Activated CD8-positive, alpha-beta memory T cell treated with anti-CD3 and anti-CD28 coated beads, Interleukin-2, amount 50 U/mL, for 4 hours (primary cell): ENCODE results near the gene SLC15A3.

Experiments
- DNase-seq: peaks from one replicate; pipeline ENCODE4 v3.0.0-alpha.2; 2020

The SLC15A3 gene

DNA sequence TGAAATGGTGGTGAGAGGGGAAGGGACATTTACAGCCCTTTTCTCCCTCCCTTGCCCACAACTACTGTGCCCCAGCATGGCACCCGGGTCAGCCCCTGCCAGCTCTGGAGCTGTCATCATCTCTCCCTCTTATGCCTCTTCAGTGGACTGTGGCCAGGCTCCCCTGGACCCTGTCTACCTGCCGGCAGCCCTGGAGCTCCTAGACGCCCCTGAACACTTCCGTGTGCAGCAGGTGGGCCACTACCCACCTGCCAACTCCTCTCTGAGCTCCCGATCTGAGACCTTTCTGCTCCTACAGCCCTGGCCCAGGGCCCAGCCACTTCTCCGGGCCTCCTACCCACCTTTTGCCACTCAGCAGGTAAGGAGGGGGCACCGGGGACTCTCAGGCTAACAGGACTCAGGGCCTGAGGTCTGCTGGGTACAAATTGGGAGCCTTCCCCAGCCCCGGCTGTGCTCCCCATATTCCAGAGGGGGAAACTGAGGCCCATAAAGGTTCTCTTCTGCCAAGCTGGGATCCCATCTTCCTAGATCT is 24.8 kb downstream of the SLC15A3 start:
- no peak for DNase-seq

DNA sequence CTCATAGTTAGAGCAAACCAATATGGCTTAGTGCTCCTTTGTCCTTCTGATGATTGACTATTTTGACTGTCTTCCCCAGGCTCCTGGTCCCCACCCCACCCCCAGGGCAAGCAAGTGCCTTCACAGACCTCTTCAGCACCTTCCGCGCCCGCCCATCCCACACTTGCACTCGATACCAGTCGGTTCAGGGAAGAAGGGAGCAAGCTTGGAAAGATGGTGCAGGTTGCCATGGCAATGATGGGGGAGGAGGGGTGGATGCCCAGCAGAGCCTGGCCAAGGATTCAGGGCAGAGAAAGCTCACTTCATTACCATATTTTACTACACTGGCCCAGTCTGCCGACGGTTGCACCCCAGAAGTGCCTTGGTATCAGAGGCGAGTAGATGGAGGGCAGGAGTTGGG is 25.5 kb downstream of the SLC15A3 start:
- DNase-seq: no peak

DNA sequence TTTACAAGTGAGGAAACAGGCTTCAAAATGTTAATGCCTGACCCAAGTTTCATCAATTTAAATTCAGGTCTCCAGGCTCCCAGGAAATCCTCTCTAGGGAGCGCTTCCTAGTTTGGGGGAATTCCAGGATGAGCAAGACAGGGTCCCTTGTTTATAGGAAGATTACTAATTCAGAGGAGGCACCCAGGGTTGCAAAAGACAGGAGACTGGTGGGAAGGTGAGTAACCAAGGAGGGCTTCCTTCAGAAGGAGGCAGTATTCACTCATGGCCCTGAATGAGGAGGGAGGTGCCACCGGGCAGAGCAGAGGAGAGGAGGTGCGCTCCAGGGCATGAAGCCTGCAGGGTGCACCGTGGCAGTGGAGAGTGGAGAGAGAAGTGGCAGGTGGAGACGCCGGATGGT is 26.1 kb downstream of the SLC15A3 start:
- no peak for DNase-seq

DNA sequence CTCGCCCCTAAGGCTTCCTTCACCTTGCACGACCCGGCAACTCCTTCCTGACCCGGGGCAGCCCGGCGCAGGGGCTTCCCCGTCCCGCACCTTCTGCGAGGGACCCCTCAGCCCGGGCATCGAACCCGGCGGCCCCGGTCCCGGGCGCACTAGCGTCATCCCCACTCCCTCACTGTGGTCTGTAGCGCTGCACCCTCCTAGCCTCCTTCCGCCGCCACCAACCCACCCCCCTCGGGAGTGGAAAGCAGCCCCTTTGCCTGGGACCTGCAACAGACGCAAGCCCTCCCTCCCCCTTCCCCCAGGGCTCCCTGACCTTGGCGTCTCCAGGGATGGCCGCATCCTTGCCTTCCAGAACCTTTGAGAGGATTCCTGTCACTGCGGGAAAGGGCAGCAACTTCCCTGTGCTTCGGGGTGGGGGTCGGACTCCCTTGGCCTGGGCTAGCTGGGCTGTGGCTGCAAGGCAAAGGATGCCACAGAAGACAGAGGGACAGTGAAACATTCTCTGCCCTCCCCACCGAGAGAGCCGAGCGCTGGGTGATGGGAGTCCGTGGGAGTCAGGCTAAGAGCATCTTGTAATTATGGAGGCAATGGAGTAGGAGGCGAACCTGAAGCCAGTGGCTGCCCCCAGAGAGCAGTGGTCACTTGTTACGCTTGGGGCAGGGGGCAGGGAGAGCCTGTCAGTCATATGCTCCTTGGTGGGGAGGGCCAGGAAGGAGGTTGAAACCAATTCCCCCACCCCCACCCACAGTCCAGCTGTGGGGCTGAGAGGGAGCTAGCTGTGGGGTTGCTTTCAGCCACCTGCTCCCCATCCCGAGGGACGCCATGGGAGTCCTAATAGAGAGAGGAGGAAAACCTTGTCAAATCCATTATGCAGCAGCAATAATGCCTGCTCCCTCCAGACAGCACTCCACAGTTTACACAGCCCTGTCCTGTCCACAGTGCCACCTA is 26.8 kb downstream of the SLC15A3 start:
- DNase-seq: no peak

DNA sequence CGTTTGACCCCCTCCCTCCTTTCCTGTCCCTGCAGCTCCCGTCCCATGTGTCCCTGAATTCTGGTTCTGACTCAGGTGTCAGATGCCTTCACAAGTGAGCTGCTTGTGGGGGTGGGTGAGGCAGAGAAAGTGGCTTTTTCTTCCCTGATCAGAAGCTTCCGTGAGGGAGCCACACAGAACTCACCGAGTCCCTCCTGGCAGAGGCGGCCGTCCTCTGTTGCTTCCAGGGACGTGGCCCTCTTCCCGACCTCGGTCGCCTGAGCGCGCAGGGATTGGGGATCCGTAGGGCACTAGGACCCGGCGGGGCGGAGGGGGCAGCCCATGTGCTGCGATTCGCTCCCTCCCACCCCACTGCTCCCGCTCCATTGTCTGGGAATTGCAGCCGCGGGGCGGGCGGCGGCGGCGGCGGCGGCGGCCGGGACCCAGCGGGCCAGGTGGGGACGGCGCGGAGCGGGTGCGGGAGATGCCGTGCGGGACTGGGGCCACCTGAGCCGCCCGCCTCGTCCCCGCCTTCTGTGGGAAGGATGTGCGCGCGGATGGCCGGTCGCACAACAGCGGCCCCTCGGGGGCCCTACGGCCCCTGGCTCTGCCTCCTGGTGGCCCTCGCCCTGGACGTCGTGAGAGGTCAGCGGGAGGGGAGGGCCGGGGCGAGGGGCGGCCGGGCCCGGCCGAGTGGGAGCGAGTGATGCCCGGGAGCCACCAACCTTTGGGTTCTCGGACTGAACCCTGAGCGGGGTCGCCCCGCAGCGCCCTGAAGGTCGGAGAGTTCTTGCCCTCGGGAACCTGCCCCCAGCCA is 27.7 kb downstream of the SLC15A3 start, which contains the start of gene TMEM132A:
Gene TMEM132A, plus strand, starts transcription at position 351 of the 796 bp plus-strand sequence. Its CDS starts 174 bp downstream, at position 525.
- no peak for DNase-seq

DNA sequence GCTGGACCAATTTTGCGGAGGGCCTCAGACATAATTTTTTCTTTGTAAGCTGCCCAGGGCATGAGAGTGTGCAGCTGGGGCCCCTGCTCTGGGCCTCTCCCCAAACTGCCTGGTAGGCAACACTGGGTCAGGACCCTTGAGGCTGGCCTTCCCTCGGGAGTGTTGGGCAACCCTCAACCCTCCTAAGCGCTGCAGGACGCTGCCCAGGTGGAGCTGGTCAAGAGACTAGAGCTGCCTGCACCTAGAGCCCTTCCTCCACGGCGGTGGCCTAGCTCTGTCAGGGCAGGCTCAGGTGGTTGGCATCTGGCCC is 28.2 kb downstream of the SLC15A3 start:
- no peak for DNase-seq

DNA sequence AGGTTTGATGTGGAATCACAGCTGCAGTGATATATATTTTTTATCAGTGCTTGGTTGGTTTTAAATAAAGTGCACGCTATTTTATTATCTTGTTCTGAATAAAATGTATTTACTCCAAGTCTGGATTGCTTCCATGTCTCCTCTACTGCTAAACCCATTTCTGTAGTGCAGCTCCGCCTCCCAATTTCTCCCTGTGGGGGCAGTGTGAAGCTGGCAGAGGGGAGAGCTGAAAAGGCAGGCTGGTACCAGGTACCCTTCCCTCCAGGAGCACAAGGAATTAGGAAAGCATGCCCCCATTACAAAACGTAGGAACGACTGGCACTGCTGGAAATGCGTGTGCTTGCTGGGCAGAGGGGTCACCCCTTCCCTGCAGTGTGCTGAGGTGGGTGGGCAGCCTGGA is 28.6 kb downstream of the SLC15A3 start:
- no peak for DNase-seq

DNA sequence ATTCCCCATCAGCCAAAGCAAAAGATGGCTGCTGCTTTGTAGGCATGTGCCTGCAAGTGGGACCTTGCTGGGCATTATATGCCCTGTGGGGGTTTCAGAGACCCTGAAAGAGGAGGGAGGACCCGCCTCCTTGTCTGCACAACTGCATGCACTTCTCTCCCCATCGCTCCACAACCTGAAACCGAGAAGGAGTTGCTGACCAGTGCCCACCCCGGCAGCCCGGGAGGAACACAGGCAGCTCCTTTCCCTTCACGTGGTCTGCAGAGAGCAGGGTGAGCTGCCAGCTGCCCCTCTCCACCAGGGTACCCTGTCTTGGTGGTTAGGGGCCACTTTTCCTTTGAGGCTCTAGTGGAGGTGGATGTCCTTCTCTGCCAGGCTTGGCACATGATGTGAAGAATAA is 29.1 kb downstream of the SLC15A3 start:
- DNase-seq: no peak

DNA sequence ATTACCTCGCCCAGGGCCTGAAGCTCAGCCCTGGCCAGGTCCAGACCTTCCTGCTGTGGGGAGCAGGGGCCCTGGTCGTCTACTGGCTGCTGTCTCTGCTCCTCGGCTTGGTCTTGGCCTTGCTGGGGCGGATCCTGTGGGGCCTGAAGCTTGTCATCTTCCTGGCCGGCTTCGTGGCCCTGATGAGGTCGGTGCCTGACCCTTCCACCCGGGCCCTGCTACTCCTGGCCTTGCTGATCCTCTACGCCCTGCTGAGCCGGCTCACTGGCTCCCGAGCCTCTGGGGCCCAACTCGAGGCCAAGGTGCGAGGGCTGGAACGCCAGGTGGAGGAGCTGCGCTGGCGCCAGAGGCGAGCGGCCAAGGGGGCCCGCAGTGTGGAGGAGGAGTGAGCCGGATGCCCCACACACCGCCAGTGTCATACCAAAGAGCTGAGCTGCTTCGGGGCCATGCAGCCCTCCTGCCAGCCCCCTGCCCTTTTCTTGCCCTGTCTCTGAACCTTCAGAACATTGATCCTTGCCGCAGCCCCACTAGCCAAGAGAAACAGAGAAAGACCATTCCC is 30.1 kb downstream of the SLC15A3 start:
- no peak for DNase-seq

DNA sequence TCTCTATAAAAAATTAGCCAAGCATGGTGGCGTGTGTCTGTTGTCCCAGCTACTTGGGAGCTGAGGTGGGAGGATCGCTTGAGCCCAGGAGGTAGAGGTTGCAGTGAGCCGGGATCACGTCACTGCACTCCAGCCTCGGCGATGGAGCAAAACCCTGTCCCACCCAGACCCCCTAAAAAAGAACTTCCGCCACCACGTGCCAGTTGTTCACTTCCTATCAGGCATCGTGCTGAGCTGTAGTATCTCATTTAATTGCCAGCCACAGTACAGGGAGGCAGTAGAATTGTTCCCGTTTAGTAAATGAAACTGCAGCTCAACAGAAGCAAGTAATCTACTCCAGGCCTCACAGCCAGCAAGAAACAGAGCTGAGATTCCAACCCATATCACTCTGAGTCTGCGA is 30.7 kb downstream of the SLC15A3 start:
- no peak for DNase-seq

DNA sequence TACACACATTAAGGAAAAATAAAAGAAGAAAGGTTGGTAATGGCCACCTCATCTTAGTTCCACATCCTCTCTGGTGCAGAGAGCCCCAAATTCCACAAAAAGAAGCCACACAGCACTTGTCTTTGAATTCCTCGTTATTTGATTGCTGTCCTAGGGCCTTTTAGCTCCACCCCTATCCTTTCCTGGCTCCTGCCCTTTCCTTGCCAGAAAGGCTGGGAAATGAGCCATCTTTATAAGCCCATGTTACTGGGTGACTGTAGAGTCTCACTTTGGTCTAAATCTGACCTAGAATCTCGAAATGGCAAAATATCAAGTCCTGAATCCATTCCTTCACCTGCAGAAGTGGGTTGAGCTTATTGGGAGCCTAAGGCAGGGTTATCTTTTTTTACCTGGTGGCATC is 32.0 kb downstream of the SLC15A3 start:
- no peak for DNase-seq

DNA sequence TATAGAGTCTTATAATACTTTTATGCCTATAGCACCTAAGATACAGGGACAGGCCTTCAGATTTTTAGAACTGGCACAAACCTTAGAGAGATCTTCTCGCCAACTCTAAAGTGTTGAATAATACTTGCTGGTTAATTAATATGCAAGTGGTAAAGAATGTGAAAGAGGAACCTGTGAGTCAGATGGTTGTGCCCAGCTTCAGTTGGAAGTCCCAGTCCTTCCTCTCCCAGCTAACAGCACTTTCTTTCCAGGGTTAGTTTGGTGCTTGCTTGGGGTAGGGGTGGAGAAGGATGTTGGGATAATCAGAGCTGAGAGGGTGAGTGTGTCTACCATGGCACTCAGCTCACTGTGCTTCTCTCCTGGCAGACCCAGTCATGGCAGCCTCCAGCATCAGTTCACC is 32.7 kb downstream of the SLC15A3 start:
- DNase-seq: no peak

DNA sequence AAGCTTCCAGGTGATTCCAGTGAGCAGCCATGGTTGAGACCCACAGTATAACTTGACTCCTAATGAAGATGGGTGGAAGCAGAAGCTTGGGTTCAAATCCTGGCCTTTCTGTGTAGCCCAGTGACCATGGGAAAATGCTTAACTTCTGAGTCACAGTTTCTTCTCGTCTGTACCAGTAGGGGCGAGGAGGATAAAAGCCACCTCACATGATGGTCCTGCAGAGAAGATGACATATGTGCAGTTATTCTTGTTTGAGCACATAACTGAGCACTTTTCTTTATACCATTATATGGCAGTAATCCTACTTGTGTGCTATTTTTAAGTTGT is 33.1 kb downstream of the SLC15A3 start:
- DNase-seq: no peak

DNA sequence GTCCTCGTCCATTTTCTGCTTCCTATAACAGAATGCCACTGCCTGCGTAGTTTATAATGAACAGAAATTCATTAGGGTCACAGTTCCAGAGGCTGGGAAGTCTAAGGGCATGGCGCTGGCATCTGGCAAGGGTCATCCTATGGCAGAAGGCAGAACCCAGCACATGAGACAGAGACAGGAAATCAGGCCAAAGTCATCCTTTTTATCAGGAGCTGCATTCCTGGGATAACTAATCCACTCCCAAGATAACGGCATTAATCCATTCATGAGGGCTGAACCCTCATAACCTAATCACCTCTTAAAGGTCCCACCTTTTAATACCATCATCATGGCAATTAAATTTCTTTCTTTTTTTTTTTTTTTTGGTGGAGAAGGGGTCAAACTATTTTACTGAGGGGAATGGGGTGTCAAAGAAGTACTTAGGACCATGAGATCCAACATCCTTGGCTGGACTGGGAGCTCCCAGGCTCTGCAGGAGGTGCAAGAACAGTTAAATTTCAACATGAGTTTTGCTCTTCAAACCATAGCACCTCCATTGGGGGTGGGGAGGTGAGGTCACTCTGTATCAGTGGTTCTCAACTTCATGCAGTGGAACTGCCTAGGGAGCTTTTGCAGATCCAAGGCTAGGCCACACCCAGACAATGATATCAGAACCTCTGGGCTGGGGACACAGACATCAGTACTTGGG is 33.6 kb downstream of the SLC15A3 start:
- no peak for DNase-seq

DNA sequence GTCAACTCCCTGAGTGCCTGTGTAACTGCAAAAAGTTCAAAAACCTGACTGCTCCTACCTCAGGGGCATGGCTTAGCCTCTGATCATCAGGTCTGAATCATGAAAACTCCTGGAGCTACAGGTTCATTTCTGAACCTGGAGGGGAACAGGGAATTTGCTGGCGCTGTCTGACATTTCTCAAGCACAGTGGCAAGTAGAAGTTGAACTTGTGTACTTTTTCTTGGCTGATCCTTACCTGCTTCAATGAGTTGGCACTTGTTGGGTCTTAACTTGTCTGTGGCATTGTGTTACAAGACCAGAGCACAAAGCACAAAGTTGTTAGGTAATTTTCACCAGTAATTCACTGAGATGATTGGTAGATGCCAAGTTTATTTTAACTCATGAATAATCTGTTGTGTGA is 34.7 kb downstream of the SLC15A3 start:
- no peak for DNase-seq

DNA sequence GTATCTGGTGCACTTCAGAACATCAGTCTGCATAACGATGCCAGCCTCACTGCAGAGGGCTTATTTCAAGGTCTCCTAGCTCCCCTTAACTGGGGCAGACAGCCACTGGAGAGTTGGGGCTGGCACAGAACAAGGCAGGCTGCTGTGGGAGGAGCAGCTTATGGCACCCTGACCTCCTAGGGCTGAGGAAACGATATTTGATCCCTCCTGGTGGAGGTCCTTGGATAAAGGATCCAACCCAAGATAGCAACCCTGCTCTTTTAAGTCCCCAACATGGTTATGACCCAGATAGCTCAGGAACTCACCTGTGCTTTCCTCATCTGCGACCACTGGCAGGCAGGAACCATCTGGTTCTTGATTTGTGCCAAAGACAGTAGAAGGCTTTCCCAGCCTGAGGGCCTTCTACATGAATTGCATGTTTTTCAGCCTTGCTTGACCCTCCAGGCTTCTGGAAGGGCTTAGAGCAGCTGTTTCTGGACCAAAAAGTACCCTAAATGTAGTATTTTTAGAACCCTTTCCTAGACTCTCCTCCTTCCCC is 35.2 kb downstream of the SLC15A3 start:
- no peak for DNase-seq

DNA sequence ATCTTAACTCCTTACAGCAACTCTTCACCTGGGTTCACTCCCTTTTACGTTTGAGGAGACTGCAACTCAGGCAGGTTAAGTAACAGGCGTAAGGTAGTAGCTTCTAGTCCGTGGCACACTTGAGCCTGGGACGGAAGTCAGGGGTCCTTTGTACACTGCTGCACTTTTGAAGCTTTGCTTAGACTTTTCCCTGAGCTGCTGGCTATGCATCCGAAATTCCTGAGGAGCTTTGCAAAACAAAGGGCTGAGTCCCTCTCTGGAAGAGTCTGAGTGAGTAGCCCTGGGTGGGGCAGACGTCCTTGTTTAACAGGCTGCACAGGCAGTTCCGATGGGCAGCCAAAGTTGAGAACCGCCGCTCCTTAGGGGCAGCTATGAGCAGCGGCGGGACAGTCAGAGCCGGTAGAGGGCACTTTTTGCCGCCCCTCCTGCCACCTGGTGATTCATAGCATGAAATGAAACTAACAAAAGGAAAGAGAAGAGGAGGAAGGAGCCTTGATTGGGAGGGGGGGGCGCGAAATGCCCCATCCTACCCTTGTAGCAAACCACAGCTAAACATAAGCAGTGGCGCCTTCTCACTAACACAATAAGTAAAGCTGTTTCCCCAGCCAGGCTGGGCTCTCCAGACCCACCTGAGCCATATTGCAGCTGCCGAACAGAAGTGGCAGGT is 36.6 kb downstream of the SLC15A3 start:
- peak; percentile 70 for DNase-seq

DNA sequence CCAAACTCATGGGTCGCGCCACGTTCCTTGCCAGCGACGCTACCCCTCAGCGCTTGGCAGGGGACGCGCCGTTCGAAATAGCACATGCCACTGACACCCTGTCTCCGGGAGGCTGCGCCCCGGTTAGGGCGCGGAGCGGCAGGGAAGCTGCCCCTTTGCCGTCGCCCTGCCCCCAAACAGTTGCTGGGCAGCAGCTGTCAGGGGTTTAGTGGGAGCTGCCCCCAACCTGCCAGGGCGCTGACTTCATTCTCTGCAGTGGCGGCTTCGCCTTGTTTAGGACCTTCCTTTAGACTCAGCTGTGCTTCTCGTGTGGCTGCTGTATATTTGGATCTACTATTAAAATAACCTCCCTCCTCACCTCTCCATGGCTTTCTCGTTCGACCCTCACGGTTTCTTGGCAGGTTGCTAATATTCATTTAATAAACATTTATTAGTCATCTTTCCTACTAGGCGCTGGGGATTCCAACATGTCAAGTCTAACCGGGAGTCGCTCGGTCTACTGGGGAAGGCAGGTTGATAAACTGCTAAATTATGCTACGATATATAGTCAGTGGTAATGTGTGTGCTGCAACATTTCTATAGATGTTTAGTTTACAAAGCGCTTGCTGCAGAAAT is 37.2 kb downstream of the SLC15A3 start:
- DNase-seq: peak; percentile 40

DNA sequence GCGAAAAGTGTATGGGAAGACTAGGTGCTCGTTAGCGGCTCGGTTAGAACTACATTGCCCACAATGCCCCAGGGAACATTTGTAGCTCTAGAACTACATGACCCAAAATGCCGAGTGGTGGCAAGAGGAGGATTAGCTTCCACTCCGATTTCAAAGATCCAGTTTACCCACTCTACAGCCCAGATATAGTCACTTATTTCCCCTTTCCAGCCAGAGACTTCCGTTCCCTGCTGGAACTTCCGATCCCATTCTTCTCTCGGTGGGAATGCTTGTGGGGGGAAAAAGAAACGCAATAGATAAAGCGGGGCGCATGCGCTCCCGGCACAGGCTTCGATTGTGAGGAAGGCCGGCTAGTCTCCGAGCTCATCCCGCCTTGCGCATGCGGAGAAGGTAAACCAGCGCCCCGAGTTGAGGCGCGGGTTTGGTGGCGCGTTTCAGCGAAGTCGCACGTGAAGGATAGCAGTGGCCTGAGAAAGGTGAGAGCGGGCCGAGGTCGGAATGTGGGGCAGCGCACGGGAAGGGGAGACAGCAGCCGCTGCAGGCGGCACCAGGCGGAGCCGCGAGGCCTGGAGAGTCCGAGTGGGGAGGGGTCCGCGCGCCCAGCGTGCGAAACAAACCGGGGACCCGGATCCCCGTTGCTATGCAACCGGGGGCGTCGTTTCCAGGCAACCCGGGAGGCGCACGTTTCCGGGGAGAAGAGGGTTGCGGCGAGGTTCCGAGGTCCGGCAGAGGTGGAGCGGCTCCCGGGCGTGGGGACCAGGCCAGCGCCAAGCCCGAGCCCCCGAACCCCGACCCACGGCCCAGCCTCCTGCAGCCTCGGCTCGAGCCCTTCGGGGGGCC is 38.0 kb downstream of the SLC15A3 start, which contains the start of gene TMEM109:
Gene TMEM109, plus strand, starts transcription at position 366 of the 840 bp plus-strand sequence. CDS start 5,536 bp downstream, outside the sequence.
- DNase-seq: peak; percentile 82

DNA sequence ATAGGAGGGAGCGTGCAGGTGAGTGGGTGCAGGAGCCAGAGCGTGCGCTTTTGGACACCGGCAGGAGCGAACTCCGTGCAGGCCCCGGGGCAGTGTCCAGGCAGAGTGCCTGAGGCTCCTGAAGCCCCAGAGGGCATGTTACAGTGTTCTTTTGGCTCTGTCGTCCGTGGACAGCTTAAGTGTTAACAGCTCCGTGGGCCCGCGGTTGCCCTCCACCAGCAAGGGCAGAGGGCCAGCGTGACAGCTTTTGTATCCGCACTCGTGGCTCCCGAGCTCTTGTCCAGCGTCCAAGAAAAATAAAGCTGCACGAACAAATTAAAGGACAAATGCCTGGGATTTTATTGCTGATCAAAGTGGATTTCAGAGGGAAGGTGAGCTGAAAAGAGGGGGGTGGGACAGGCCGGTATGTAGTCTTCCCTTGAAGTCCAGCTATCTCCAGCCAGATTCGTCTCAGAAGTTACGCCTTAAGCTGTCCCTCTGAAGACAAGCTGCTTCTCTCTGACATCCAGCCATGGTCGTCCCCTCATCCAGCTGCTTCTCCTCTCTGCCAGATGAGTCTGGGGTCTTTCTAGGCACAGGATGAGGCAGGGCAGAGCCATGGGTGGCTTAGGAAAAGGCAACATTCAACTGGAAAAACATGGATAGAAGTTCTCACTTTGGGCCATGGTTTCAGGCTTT is 39.0 kb downstream of the SLC15A3 start:
- no peak for DNase-seq
